NCI-H226 (cell line): ENCODE measurements around the gene ARHGEF3.
"Not testable (repeated sequence)": the region's sequence is repeated elsewhere in the genome, so short reads cannot be mapped to it uniquely, and the experiment has no call there.

Experiments used
- DNase-seq: peaks from one replicate; pipeline ENCODE4 v3.0.0-alpha.2; 2015

Gene ARHGEF3

GRCh38 chr3:56720849-56721248 is 80.9 kb downstream of the ARHGEF3 start:
- DNase-seq, result no peak

- DNase-seq, result not testable (repeated sequence)
Measured at GRCh38 chr3:56718809-56719208, 82.9 kb downstream of the ARHGEF3 start.

GRCh38 chr3:56711344-56711743 is 90.4 kb downstream of the ARHGEF3 start:
- DNase-seq, result no peak

GRCh38 chr3:56707412-56707811 is 94.3 kb downstream of the ARHGEF3 start:
- DNase-seq, result not testable (repeated sequence)

- DNase-seq, result no peak
Measured at GRCh38 chr3:56706629-56707028, 95.1 kb downstream of the ARHGEF3 start.

- no peak for DNase-seq
Measured at GRCh38 chr3:56704706-56705105, 97.0 kb downstream of the ARHGEF3 start.

- DNase-seq, result peak; percentile 44
Measured at GRCh38 chr3:56702490-56703315, 99.0 kb downstream of the ARHGEF3 start.

- DNase-seq, result no peak
Measured at GRCh38 chr3:56700151-56700550, 101.6 kb downstream of the ARHGEF3 start.

GRCh38 chr3:56694867-56695683 is 106.7 kb downstream of the ARHGEF3 start:
- DNase-seq, result no peak

GRCh38 chr3:56693750-56694149 is 108.0 kb downstream of the ARHGEF3 start:
- peak; percentile 19 for DNase-seq

GRCh38 chr3:56692520-56693433 is 109.0 kb downstream of the ARHGEF3 start:
- DNase-seq, result not testable (repeated sequence)

GRCh38 chr3:56692001-56692365 is 109.8 kb downstream of the ARHGEF3 start:
- DNase-seq, result not testable (repeated sequence)

- peak; percentile 65 for DNase-seq
Measured at GRCh38 chr3:56691165-56692000, 110.4 kb downstream of the ARHGEF3 start.

GRCh38 chr3:56689303-56689702 is 112.4 kb downstream of the ARHGEF3 start:
- DNase-seq, result no peak

- no peak for DNase-seq
Measured at GRCh38 chr3:56688191-56688590, 113.6 kb downstream of the ARHGEF3 start.

- DNase-seq, result no peak
Measured at GRCh38 chr3:56684029-56684428, 117.7 kb downstream of the ARHGEF3 start.

GRCh38 chr3:56683122-56683817 is 118.5 kb downstream of the ARHGEF3 start, which contains the start of gene TASOR:
TASOR (minus strand) TSS chr3:56683265; CDS start chr3:56683006, 259 bp downstream.
- peak; percentile 82 for DNase-seq

- peak; percentile 81 for DNase-seq
Measured at GRCh38 chr3:56682462-56683121, 119.2 kb downstream of the ARHGEF3 start.

GRCh38 chr3:56681984-56682461 is 119.7 kb downstream of the ARHGEF3 start:
- no peak for DNase-seq

GRCh38 chr3:56680054-56680580 is 121.6 kb downstream of the ARHGEF3 start:
- DNase-seq, result no peak
